DMS153 (cell line): ENCODE measurements around the gene AGAP3.
A peak's percentile ranks its signal among the peaks of the same experiment; 100 is the strongest.

ENCODE experiments used
- DNase-seq: peaks from one replicate; lab custom pipeline; 2025; lab: John Stamatoyannopoulos, UW

The AGAP3 gene

GRCh38 chr7:151057989-151058780 is 28.1 kb upstream of the AGAP3 start:
- peak; percentile 100 for DNase-seq

- no peak for DNase-seq
These were observed 27.4 kb upstream of the AGAP3 start for GRCh38 chr7:151058781-151059366.

- DNase-seq, result peak; percentile 8
These were observed 26.7 kb upstream of the AGAP3 start, which contains the start of gene SLC4A2 for GRCh38 chr7:151059367-151060112. TSS of gene SLC4A2 (plus strand) at chr7:151059589. CDS start at chr7:151061988, 2,399 bp downstream.

DNA sequence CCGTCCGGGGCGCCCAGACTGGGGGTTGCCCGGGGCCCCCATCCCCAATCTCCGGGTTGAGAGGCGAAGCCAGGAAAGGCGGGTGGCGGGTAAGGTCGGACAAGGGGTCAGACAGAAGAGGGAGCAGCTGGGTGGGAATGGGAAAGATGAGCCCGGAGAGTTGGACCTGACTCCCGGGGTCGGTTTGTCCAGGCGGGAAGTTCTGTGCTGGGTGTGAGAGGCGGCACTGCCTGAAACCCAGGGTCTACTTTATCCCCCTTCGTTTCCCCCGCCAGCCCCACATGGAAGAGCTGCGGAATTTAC is 26.2 kb upstream of the AGAP3 start:
- DNase-seq, result no peak

DNA sequence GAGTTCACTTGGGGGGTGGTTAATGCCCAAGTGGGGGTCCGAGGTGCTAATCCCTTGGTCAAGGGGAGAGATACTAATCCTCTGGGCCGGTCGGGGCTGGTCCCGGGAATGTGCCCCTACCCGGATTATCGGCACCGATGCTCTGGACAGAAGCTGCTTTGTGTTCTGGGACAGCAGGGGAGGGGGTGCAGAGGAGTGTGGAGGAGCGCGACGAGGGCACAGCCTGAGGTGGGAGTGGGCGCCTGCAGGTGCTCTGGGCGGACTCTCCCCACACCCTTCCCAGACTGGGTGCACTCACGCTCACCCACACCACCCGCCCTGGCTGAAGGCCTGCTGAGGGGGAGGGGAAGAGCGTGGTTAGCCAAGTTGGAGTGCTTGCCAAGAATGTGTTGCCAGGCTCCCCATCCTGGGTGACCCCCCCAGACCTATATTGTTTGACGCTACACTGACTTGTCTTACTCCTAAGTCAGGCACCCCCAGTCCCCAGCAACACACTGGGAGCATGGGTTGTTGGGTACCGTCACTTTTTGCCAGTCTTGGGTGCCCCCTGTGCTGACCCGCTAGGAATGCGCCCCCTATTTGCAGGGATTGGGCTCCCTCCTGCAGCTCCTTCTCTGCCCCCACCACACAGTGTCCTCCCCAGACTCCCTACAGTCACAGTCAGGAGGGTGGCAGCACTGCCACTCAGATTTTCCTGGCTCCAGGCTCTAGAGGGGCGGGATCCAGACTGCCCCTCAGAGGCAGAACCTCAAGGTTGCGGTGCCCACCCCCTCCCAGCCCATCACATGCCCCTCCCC is 25.7 kb upstream of the AGAP3 start:
- no peak for DNase-seq

DNA sequence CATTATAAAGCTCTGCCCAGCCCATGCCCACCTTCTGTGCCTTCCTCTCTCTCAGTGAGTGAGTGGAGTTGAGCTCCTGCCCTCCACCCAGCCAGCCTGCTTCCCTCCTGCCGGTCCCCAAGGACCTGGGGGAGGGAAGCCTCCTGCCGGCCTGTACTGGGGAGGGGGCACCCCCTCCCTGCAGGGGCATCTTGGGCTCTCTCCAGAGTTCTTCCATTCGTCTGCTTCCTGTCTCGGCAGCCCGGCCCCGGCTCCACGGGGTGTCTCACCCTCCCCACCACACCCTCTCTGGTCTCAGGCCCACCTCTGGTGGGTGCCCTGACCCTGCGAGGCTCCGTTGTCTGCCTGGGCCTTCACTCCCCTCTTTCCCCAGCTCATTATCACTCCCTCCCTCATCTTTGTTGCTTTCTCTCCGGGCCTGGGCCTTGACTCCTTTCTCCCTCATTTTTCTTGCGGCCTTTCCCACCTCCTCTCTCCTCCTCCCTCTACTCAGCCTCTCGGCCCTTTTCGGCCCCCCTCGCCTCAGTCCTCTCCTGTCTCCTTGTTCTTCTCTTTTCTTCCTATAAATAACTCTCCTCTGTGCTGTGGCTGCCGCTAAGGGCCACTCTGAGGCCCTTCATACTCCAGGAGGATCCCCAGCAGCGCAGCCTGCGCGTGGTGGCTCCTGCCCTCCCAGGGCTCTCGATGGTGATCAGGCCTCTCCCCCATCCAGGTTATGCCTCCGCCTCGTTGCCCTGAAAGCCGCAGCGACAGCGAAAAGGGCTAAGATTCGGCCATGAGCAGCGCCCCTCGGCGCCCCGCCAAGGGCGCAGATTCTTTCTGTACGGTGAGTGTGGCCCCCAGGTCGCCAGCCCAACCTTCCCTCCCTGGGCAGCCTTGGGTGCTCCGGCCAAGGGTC is 24.8 kb upstream of the AGAP3 start:
- DNase-seq, result no peak

GRCh38 chr7:151062111-151062398 is 24.2 kb upstream of the AGAP3 start:
- DNase-seq, result no peak

- DNase-seq, result peak; percentile 1
These were observed 23.7 kb upstream of the AGAP3 start for GRCh38 chr7:151062399-151063211.

GRCh38 chr7:151063212-151063561 is 23.1 kb upstream of the AGAP3 start:
- DNase-seq, result no peak

DNA sequence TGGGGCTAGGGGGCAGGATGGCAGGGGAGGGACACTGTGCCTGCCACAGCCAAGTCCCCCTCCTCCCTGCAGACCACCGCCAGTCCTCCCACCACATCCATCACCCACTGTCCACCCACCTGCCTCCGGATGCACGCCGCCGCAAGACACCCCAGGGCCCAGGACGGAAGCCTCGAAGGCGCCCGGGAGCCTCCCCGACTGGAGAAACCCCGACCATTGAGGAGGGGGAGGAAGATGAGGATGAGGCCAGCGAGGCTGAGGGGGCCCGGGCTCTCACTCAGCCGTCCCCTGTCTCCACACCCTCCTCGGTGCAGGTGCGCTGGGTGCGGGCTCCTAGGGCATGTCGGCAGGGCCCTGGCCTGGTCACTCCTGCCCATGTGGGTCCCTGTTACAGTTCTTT is 21.8 kb upstream of the AGAP3 start:
- DNase-seq, result no peak

DNA sequence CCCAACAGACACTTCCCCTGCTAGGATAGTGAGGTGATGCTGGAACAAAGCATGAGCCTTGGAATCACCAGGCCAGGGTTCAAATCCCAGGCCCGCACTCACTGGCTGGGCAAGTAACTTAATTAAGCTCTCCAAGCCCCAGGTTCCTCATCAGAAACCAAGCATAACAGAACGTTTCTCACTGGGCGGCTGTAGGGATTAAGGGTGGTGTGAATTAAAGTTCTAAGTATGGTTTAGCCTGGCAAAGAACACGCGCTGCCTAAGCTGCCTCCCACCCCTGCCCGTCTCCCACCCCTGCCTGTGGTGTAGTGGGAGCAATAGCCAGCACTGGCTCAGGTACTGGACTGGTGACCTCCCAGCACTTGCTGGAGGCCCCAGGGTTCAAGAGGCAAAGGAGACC is 21.3 kb upstream of the AGAP3 start:
- no peak for DNase-seq

DNA sequence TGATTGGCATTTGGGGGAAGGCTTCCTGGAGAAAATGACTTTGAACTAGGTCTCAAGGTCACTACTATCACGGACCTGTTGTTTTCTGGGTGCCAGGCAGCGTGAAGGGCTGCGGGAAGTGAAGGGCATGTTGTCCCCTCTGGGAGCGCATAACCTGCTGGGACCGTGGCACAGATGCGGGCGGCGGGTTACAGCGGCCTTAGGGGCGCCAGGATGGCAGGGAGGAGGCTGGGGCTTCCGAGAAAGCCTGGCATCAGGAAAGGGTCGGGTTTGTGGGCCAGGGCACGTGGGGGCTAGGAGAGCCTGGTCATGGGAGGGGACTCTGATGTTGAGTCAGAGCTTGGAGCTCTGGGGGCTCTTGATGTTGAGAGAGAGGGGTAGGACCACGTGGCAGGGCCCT is 20.8 kb upstream of the AGAP3 start:
- no peak for DNase-seq

DNA sequence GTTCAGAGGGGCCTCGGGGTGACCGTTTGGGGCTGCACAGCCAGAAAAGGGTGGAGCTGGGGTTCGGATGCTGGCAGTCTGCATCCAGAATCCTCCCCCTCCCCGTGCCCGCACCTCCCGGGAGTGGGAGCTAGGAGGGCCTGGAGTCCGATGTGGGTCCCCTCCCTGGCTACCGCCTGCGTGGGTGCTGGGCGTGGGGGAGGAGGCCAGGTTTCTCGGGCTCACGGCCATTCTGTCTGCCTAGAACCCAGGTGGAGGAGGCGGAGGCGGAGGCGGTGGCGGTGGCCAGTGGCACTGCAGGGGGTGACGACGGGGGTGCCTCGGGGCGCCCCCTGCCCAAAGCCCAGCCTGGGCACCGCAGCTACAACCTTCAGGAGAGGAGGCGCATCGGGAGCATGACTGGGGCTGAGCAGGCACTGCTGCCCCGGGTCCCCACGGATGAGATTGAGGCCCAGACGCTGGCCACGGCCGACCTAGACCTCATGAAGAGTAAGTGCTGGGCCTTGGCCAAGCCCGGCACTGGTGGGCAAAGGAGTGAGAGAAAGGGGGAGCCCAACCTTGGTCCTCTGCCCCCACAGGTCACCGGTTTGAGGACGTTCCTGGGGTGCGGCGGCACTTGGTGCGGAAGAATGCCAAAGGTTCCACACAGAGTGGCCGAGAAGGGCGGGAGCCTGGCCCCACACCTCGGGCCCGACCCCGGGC is 19.9 kb upstream of the AGAP3 start:
- DNase-seq, result no peak

GRCh38 chr7:151068069-151068773 is 18.1 kb upstream of the AGAP3 start:
- no peak for DNase-seq

DNA sequence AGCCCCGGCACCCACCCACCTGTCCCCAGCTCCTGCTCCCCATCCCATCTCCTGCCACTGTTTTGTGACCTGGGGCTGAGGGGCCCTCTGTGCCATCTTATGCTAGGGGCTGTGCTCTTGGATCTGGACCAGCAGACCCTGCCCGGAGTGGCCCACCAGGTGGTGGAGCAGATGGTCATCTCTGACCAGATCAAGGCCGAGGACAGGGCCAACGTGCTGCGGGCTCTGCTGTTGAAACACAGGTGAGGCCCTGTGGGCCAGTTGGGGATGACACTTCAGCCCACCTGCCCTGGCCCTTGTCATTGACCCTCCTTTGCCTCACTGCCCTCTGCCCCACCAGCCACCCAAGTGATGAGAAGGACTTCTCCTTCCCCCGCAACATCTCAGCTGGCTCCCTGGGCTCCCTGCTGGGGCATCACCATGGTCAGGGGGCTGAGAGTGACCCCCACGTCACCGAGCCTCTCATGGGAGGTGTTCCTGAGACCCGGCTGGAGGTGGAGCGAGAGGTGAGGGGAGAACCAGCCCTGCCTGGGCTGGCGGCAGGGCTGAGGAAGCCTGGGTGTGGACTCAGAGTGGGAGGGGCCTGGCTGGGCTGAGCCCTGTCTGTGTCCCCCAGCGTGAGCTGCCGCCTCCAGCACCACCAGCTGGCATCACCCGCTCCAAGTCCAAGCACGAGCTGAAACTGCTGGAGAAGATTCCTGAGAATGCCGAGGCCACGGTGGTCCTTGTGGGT is 16.3 kb upstream of the AGAP3 start:
- DNase-seq, result no peak

DNA sequence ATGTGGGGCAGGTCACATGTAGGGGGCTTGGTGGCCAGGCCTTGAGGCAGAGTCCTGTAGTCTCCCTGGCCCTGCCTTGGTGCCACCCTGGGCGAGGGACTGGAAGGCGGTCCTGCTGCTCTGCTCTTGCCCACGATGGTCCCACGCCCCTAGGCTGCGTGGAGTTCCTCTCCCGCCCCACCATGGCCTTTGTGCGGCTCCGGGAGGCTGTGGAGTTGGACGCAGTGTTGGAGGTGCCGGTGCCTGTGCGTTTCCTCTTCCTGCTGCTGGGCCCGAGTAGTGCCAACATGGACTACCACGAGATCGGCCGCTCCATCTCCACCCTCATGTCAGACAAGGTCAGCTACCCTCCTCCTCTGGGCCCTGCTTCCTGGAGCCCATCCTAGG is 15.7 kb upstream of the AGAP3 start:
- DNase-seq, result no peak

GRCh38 chr7:151071032-151071866 is 15.0 kb upstream of the AGAP3 start:
- DNase-seq, result no peak

DNA sequence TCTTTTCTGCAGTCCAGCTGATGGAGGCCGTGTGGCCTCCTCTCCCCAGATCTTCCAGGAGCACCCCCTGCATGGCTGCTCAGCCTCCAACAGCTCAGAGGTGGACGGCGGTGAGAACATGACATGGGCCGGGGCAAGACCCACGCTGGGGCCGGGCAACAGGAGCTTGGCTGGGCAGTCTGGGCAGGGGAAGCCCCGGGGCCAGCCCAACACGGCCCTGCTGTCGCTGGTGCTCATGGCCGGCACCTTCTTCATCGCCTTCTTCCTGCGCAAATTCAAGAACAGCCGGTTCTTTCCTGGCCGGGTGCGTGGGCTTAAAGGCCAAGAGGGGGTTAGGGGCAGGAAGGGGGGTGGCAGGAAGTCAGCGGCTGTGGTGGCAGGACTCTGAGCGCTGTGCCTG is 12.3 kb upstream of the AGAP3 start:
- DNase-seq, result no peak
